Activated CD8-positive, alpha-beta memory T cell treated with anti-CD3 and anti-CD28 coated beads, Interleukin-2, amount 50 U/mL, for 48 hours (primary cell): Measurements from ENCODE around the gene PPM1H.
A peak's percentile ranks its signal among the peaks of the same experiment; 100 is the strongest.

Experiments used
- DNase-seq: peaks from one replicate; pipeline ENCODE4 v3.0.0-alpha.2; 2020

The PPM1H gene

GRCh38 chr12:62789851-62790250, 145.1 kb downstream of the PPM1H start:
- no peak for DNase-seq

GRCh38 chr12:62787611-62788010, 147.3 kb downstream of the PPM1H start:
- no peak for DNase-seq

- DNase-seq = no peak
Observed at GRCh38 chr12:62787023-62787422, 147.9 kb downstream of the PPM1H start.

- no peak for DNase-seq
Observed at GRCh38 chr12:62785941-62786559, 148.9 kb downstream of the PPM1H start.

- DNase-seq = no peak
Observed at GRCh38 chr12:62784576-62784975, 150.4 kb downstream of the PPM1H start.

- DNase-seq = no peak
Observed at GRCh38 chr12:62783881-62784280, 151.1 kb downstream of the PPM1H start.

- no peak for DNase-seq
Observed at GRCh38 chr12:62781136-62781880, 153.6 kb downstream of the PPM1H start.

- no peak for DNase-seq
Observed at GRCh38 chr12:62779488-62779887, 155.5 kb downstream of the PPM1H start.

- DNase-seq = no peak
Observed at GRCh38 chr12:62778187-62778586, 156.8 kb downstream of the PPM1H start.

- DNase-seq = no peak
Observed at GRCh38 chr12:62776997-62777396, 158.0 kb downstream of the PPM1H start.

- no peak for DNase-seq
Observed at GRCh38 chr12:62776575-62776974, 158.4 kb downstream of the PPM1H start.

- DNase-seq = no peak
Observed at GRCh38 chr12:62774794-62775193, 160.2 kb downstream of the PPM1H start.

GRCh38 chr12:62772416-62772955, 162.5 kb downstream of the PPM1H start:
- no peak for DNase-seq

GRCh38 chr12:62771828-62772227, 163.1 kb downstream of the PPM1H start:
- no peak for DNase-seq

GRCh38 chr12:62770381-62770780, 164.6 kb downstream of the PPM1H start:
- DNase-seq = no peak

- no peak for DNase-seq
Observed at GRCh38 chr12:62769076-62769619, 165.8 kb downstream of the PPM1H start.

GRCh38 chr12:62767946-62768345, 167.0 kb downstream of the PPM1H start:
- DNase-seq = peak; percentile 67

GRCh38 chr12:62767496-62767895, 167.5 kb downstream of the PPM1H start:
- DNase-seq = no peak

- no peak for DNase-seq
Observed at GRCh38 chr12:62766496-62766895, 168.5 kb downstream of the PPM1H start.

- DNase-seq = no peak
Observed at GRCh38 chr12:62763861-62764645, 170.9 kb downstream of the PPM1H start.

- no peak for DNase-seq
Observed at GRCh38 chr12:62763312-62763711, 171.6 kb downstream of the PPM1H start.

GRCh38 chr12:62762645-62763044, 172.3 kb downstream of the PPM1H start:
- DNase-seq = no peak

GRCh38 chr12:62761658-62762057, 173.3 kb downstream of the PPM1H start:
- no peak for DNase-seq
